ENCODE data around the gene CMTM1. TPM values are rescaled to one million over a fixed set of nuclear protein-coding genes. Genes with fewer than 3 reads are reported as not detected.
A peak's percentile ranks its signal among the peaks of the same experiment; 100 is the strongest.

Gene CMTM1
- total and polyA plus RNA-seq, 2 donors (not counting 3 experiments of a cell fraction or from before 2014, with no cell fraction given), result 3.0 to 12.3 TPM

GRCh38 chr16:66617728-66618127, 51.5 kb downstream of the CMTM1 start:
- Histone ChIP-seq H2AFZ (ENCODE audit: low read depth, low read length) (no peak overlapping the region), H3K4me3 (replicated peaks in 1 of 3; ENCODE audit: insufficient read depth in 1 of 3, low read depth in 1 of 3, low read length in 3 of 3) (no peak overlapping the region), H3K79me2 (ENCODE audit: control insufficient read depth, insufficient read depth, low read length) (no peaks in the 10 kb centered on the region), H3K4me1 (ENCODE audit: control insufficient read depth, extremely low read depth, insufficient read depth, low read length) (peaks cover 20% of the 10 kb centered on the region), H3K27me3 (ENCODE audit: control insufficient read depth in 2 of 2, insufficient read depth in 2 of 2, low read length in 2 of 2) (no peaks in the 10 kb centered on the region), H3K9me3 (replicated peaks; ENCODE audit: control insufficient read depth, insufficient read depth, low read length) (no peaks in the 10 kb centered on the region), H3K27ac (ENCODE audit: insufficient read depth, low read depth, low read length) (no peak overlapping the region), H3K36me3 (ENCODE audit: control insufficient read depth in 2 of 2, extremely low read depth in 1 of 2, insufficient read depth in 2 of 2, low read length in 2 of 2) (peaks cover 4 to 6% of the 10 kb centered on the region in 2 experiments), H3K9me1 (replicated peaks; ENCODE audit: control insufficient read depth, extremely low read depth, insufficient read depth, low read length) (no peaks in the 10 kb centered on the region), H3K9ac (replicated peaks; ENCODE audit: extremely low read depth, insufficient read depth, low read length) (no peak overlapping the region), H4K20me1 (replicated peaks; ENCODE audit: control insufficient read depth, extremely low read depth, insufficient read depth, low read length) (no peaks in the 10 kb centered on the region), H3K4me2 (ENCODE audit: insufficient read depth, low read length) (no peak overlapping the region)
- ChIA-PET CTCF (interaction anchor here (1.0 to 3.0 kb wide), 7 partner anchors 10 to 255 kb away, joined by 3 to 52 read pairs (median 6); partner anchors contain the start of gene CMTM4), POLR2A (no interaction called here)
- dilution Hi-C loops (cut with MboI; ENCODE audit: extremely low pct_ligation_motif_present, low sequenced_read_pairs), result no loop called here
- DNase-seq (ENCODE audit: low read depth, low spot score) (no peak), FAIRE-seq (peak; percentile 48)
- intact Hi-C loops (cut with micrococcal nuclease), result no loop called here
- no TSS peak for BruUV-seq (replicated peaks)
- TF ChIP-seq, protein P1, sequence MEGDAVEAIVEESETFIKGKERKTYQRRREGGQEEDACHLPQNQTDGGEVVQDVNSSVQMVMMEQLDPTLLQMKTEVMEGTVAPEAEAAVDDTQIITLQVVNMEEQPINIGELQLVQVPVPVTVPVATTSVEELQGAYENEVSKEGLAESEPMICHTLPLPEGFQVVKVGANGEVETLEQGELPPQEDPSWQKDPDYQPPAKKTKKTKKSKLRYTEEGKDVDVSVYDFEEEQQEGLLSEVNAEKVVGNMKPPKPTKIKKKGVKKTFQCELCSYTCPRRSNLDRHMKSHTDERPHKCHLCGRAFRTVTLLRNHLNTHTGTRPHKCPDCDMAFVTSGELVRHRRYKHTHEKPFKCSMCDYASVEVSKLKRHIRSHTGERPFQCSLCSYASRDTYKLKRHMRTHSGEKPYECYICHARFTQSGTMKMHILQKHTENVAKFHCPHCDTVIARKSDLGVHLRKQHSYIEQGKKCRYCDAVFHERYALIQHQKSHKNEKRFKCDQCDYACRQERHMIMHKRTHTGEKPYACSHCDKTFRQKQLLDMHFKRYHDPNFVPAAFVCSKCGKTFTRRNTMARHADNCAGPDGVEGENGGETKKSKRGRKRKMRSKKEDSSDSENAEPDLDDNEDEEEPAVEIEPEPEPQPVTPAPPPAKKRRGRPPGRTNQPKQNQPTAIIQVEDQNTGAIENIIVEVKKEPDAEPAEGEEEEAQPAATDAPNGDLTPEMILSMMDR (IDR thresholded peaks at IDR 0.05; ENCODE audit: extremely low read depth in 1 of 2, insufficient read depth in 1 of 2, low read depth in 1 of 2, low read length in 2 of 2), result no peak
- TF ChIP-seq JUN (IDR thresholded peaks at IDR 0.05; ENCODE audit: borderline replicate concordance, insufficient read depth, insufficient read length, low read depth) (no peak), GATA2 (IDR thresholded peaks at IDR 0.05; ENCODE audit: insufficient read depth, insufficient read length, low read depth, low read length) (no peak), MYC (IDR thresholded peaks at IDR 0.05; ENCODE audit: low read depth, low read length) (no peak), POLR2A (IDR thresholded peaks at IDR 0.05; ENCODE audit: low read depth, low read length) (no peak), EZH2 (IDR thresholded peaks at IDR 0.05; ENCODE audit: borderline replicate concordance, low read depth, low read length, severe bottlenecking) (no peak), FOS (IDR thresholded peaks at IDR 0.05; ENCODE audit: borderline replicate concordance, insufficient read depth, low read length) (no peak), POLR2AphosphoS5 (IDR thresholded peaks at IDR 0.05; ENCODE audit: insufficient read depth, low read depth, low read length) (no peak)
- TF ChIP-seq, protein P2, sequence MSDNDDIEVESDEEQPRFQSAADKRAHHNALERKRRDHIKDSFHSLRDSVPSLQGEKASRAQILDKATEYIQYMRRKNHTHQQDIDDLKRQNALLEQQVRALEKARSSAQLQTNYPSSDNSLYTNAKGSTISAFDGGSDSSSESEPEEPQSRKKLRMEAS (IDR thresholded peaks at IDR 0.05; ENCODE audit: insufficient read depth, insufficient read length), result no peak

Measured in endothelial cell of umbilical vein (primary cell).